NCI-H69 (cell line): ENCODE data around the gene AUTS2.
A peak's percentile ranks its signal among the peaks of the same experiment; 100 is the strongest.

ENCODE experiments used
- DNase-seq: peaks from one replicate; lab custom pipeline; 2025; lab: John Stamatoyannopoulos, UW

Gene AUTS2

DNA sequence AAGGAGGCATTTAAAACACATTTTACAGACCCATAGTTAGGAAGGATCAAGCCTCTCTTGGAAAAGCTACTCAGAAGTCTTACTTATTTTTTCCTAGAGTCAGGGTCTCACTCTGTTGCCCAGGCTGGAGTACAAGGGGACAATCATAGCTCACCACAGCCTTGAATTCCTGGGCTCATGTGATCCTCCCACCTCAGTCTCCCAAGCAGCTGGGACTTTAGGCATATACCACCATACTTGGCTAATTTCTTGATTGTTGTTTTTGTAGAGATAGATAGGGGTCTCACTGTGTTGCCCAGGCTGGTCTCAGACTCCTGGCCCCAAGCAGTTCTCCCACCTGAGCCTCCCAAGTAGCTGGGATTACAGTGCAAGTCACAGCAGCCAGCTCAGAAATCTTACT, 1179.0 kb downstream of the AUTS2 start:
- no peak for DNase-seq

DNA sequence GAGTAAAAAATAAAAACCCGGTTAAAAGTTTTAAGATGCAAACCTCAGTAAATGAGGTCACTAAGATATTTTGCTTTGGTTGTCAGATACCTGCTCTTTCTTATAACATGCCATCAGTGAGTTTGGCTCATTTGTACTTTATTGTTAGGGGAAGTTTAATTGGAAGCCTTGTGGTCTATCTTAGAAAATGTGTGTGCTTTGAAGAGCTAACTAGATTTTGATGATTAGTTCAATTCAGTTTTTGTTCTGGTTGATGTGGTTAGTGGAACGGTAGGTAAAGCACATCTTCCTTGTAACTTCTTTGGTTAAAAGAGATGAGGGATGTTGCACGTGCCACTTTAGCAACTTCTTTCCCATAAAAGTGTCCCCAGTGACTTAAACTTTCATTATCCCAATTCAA, 1180.3 kb downstream of the AUTS2 start:
- no peak for DNase-seq

DNA sequence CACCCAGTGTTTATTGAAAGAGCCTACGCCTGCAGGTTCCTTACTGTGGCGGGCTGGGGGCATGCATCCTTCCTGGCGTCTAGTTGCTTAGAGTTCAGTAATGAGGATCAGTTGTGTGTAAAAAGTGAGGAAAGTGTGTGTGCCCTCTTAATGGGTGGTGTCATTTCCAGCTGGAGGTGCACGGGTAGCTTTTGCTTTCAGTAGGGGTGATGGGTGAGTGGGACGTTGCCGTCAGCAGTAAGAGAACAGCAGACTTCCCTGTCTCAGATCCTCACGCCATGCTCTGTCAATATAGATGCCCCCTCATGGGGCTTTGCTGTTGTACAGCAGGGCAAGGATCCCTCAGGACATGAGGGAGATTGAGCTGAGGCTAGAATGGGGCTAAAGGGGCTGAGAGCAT, 1181.0 kb downstream of the AUTS2 start:
- no peak for DNase-seq

DNA sequence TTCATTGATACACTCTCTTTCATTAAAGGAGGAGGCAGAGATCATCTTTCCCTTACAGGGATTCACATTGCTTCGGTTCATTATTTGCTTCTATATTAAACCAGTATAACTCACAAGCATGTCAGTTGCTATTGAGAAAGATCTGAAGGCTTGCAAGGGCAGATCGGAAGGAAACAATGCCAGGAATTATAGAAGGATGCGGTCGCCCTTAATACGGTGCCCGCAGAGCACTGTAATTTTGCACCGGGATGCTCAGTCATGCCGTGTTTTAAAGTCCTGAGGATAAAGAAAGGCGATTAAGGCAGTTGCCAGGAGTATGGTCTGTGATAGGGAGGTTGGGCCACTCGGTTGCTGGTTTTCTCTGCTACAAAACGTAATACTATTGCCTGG, 1183.6 kb downstream of the AUTS2 start:
- no peak for DNase-seq

DNA sequence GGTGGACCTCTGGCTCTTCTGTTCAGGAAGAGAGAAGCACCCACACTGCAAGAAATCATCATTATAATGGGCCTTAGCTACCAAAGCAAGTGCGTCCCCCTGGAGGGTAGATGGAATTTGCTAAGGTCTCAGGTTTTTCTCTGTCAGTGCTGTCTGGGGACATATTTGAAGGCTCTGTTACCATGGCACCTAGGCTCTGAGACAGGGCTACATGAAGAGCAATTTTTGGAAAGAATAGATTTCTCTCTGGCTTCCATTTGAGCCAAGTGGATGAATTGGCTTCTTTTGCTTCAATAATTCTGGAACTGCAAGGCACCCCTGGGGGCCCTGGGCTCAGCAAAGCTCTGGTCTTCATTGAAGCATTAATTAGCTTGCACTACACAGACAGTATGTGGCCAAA, 1184.5 kb downstream of the AUTS2 start:
- no peak for DNase-seq

- no peak for DNase-seq
Measured at GRCh38 chr7:70785427-70785826, 1187.2 kb downstream of the AUTS2 start.

- DNase-seq = no peak
Measured at GRCh38 chr7:70786076-70786475, 1187.8 kb downstream of the AUTS2 start.

- DNase-seq = no peak
Measured at GRCh38 chr7:70787286-70787685, 1189.0 kb downstream of the AUTS2 start.

GRCh38 chr7:70787771-70788170, 1189.5 kb downstream of the AUTS2 start:
- DNase-seq = no peak

DNA sequence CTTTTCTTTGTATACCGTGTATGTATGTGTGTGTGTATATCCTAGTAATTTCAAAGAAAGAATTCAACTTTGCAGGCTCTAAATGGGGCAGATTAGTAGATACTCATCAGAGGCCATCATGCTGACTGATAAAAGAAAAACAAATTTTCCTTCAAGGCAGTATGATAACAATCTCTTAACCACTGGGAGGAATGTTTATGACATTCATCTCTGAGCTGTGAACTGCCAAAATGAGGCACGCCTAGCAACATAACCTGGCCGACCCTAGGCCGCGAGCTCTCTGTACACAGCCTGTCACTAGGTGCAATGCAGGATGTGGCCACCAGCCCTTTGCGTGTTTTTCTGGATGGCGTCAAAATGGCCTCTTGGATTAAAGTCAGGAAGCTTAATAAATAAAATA, 1190.0 kb downstream of the AUTS2 start:
- no peak for DNase-seq

GRCh38 chr7:70789481-70790214, 1191.4 kb downstream of the AUTS2 start:
- DNase-seq = no peak

- DNase-seq = no peak
Measured at GRCh38 chr7:70790215-70791073, 1192.2 kb downstream of the AUTS2 start.

DNA sequence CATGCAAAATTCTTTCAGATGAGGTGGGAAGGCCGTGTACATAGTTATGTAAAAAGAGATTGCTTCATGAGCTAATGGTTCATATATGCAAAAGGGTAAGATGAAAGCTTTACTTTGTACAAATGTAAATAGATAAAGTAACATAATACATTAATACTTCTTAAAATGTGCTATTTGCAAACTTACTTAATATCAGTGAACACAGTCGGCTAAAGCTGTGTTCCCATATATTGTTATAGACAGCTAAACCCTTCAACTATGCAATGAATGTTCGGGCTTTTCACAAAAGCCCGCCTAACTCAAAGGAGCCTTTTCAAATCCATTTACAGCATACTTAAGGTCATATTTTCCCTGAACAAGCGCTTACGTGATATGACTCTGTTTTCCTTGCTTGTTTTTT, 1193.1 kb downstream of the AUTS2 start:
- no peak for DNase-seq

GRCh38 chr7:70793060-70793459, 1194.8 kb downstream of the AUTS2 start:
- DNase-seq = no peak

- peak; percentile 15 for DNase-seq
Measured at GRCh38 chr7:70793821-70794220, 1195.5 kb downstream of the AUTS2 start.

GRCh38 chr7:70794962-70795361, 1196.7 kb downstream of the AUTS2 start:
- DNase-seq = no peak

DNA sequence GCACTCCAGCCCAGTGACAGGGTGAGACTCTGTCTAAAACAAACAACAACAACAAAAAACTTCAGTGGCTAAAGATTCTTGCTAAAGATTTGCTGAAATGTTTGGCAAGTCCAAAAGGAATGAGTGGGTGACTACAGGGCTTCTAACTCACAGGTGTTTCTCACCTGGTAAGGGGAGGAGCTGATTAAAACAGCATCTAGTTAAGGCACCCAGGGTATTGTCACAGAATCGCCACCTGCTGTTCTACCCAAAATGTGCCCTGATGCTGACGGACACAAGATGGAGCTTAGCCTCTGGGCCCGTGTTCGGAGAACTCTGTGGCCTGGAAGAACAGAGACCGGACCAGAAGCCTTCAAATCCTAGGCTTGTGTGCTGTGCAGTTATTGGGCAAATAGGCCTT, 1197.7 kb downstream of the AUTS2 start:
- peak; percentile 29 for DNase-seq

DNA sequence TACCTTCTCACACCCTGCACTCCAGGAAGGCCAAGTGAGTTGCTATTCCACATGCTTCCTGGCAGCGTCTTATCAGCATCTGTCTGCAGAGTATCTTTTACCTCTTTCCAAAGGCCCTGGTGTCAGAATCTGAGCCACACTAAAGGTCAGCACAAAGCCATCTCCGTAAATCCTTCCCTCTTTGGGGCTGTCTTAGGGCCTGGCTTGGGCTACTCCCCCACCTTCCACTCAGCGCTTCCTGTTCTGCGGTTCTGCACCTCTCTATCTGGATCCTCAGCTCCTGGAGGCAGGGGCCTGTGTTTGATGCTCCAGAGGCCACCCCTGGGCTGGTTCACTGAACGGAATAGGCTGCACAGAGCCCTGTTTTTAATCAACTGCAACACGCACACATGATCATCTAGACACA, 1198.8 kb downstream of the AUTS2 start:
- DNase-seq = peak; percentile 21

- DNase-seq = no peak
Measured at GRCh38 chr7:70799841-70800405, 1201.6 kb downstream of the AUTS2 start.

- DNase-seq = no peak
Measured at GRCh38 chr7:70805360-70805759, 1207.1 kb downstream of the AUTS2 start.

GRCh38 chr7:70807650-70808049, 1209.4 kb downstream of the AUTS2 start:
- peak; percentile 21 for DNase-seq

DNA sequence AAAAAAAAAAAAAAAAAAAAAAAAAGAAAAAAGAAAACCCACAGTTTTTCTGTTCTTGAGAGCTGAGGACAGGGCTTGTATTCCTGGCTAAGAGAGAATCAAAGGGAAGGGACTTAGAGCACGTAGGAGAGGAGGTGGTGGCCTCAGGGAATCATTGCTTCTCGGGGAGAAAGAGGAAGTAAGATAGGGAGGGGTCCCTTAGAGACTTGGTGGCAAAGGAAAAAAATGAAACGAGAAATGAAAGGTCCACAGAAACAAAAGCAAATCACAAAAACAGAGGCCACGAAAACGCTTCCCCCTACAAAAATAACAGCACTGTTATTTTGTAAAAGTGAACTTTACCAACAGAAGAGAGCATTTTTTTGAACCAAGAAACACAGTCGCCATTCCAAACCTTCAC, 1210.6 kb downstream of the AUTS2 start:
- no peak for DNase-seq

GRCh38 chr7:70810558-70811139, 1212.4 kb downstream of the AUTS2 start:
- DNase-seq = no peak
